Middle frontal gyrus (tissue), 1 donor: ENCODE data around the gene DLST.

Source experiments
- DNase-seq: peaks from one replicate; pipeline ENCODE4 v3.0.0-alpha.2; 2015; ENCODE audit warnings: low spot score; ENCODE audit errors: extremely low spot score

DLST gene

DNA sequence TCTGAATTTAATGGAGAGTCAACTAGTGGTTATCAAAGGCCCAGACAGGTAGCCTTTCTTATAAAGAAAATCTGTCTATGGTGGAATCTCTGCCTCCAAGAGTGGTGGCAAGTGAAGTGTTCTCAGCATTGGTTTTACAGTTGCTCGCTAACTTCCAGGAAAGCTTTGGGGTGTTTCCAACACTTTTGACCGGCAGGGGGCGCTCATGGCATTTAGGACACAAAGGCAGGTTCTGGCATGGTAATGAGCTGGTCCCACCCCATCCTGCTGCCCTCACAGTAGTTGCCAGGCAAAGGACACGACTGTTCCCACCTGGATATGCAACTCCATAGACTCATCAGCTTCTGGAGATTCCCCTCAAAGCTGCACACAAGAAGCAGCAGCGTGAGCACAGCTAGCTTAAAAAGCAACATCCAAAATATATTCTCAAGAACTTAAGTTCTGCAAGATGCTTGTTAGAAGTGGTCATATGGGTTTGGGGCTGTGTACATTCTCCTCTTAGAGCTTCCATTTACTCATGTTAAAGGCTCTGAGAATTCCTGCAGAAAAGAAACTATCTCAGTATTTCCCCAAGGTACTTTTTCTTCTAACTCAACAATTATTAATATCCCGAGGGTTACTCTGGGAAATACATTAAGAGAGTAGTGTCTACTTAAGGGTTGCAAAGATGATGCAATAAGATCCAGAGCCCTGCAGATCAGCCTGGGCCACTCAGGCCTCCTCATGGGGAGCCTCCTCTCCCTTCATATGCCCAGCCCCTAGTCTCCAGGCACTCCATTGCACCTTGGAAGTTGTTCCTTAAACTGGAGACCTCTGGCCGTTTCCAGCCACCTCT is 20.6 kb upstream of the DLST start:
- peak; percentile 68 for DNase-seq

DNA sequence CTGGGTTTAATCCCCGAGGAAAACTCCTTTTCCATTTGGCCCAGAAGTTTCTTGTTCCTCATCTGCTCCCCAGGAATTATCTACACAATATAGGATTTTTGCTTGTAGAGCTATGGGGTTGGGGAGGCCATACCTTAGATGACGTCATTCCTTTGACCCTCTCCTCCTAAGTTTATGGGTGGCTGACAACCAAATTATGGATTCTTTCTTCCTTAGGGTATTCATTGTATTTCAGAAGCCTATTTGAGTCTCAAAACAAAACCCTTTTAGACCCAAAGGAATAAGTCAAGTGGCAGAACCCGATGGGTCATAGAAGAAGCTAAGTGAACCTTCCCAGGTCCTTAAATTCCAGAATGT is 20.0 kb upstream of the DLST start:
- no peak for DNase-seq

DNA sequence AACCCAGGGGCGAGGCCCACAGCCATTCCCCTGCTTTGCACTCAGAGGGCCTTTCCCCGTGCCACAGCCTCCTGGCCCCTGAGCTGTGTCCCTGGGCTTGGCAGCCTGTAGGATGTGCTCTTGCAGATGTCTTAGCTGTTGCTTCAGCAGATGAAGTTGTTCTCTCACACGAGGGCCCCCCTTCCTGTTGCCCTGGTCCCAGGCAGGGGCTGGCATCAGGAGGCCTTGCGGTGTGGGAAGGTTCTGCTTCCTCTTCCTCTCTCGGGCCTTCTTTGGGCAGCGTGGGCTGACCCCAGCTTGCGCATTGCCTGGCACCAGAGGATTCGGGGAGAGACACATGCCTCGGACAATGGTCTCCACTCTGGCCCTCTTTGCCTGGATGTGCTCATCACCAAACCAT is 18.4 kb upstream of the DLST start:
- DNase-seq: no peak

DNA sequence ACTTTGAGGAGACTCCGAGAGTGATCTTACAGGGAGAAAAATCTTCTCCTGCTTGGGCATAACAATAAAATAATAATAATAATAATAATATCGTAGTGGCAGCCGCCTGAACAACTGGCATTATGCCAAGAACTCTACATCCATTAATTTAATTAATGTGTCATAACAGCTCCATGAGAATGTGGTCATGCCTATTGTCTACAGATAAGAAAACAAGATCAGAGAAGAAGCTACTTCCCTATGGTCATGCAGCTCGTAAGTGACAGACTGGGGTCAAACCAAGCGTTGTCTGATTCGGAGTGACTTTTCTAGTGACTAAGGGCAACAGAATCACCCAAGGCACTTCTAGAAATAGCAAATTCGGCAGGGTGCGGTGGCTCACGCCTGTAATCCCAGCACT is 17.5 kb upstream of the DLST start:
- DNase-seq: no peak

DNA sequence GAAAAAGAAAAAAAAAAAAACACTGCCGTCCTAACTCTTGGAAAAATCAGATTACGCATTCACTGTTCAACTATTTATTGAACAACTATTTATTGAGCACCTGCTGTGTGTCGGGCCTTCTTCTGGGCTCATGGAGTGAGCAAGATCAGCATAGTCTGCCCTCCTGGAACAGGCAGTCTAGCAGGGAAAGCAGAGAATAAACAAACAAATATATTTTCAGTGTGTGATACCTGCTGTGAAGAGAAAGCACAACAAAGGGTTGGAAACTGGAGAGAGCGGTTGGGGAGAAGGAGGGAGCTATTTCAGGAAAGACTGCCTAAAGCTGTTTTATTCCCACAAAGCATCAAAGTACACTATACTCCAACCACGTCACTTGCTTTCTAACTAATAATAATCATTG is 16.6 kb upstream of the DLST start:
- no peak for DNase-seq

DNA sequence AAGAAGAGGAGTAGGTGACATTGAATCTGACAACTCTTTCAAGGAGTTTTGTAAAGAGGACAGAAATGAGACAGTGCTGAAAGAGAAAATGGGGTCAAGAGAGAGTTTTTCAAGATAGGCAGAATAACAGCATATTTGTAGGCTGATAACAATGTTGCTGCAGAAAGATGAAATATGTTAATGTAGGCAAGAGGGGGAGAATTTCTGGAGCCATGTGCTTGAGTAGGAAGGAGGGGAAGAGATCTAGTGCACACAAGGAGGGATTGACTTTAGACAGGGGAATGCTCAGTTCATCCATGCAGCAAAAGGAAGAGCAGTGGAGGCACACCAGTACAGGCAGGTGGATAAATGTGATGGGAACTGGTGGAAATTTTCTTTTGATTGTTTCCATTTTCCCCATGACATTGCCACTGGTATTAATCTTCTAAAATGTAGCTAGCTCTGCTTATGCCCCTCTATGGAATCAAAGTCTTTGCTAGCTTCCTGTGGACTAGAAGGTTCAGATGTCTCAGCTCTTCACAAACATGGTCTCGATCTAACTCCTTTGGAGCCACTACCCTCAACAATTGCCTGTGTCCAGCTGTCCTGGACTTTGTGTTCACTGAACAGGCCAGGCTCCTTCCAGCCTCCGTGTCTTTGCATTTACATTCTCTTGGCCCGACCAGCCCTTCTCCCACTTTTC is 14.9 kb upstream of the DLST start:
- DNase-seq: no peak

DNA sequence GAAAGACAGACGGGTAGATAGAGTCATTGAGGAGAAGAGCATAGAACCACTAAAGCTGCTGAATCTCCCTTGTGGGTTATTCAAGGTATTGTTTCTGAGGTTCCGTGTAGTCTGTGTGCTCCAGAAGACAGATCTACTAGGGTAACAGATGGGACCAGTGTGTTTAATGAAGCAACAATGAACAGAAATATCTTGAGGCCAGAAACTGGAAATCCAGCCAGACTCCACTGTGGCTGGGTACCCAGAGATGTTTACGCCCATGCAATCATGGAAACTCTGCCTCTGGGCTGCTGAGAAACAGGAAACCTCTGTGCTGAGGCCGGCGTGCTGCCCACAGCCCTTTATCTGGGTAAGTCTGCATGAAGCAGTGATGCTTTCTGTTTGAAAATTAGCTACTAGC is 14.0 kb upstream of the DLST start:
- DNase-seq: no peak

DNA sequence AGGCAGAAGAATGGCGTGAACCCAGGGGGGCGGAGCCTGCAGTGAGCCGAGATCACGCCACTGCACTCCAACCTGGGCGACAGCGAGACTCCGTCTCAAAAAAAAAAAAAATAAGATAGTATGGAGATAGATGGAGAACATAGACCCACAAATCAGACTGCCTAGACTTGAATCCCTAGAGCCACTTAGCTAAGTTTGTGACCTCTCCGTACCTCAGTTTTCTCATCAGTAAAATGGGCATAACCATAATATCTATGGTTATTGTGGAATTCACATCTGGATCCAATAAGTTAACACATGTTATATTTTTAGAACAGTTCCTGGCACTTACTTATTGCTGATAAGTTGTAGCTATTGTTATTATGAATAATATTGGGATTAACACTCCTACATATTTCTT is 13.0 kb upstream of the DLST start:
- no peak for DNase-seq

DNA sequence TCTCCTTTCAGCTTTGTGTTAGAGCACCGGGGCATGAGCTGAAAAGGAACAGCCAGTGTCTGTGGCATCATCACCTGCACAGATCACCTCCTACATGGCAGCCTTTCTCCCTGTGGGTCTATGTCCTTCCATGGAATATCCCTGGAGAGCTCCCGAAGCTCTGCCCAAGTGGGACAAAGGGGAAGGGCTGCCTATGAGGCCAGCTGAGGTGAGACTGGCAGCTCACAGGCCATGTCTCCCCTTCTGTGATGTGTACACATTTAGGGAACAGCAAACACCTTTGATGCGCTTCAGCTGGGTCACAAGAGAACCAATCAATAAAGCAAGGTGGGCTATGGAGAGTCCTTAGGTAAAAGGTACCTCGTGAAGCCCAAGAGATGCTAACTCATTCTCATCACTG is 9.9 kb upstream of the DLST start:
- DNase-seq: no peak

DNA sequence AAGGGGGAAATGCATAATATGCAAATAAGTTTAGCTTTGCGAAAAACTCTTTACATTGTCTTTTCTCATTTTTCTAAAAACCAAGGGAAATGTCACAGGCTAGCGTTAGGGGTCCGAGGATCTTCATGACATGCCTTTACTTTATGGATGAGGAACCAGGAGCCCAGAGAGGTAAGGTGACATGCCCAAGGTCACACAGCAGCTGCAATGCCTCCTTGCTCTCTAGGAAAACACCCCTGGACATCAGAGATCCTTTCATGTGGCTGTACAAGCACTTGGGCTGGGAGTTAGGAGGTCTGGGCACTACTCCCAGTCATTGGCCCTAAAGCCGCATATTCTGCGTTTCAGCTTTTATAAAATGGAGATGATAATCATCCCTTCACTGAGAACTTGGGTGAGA is 6.5 kb upstream of the DLST start:
- DNase-seq: no peak

DNA sequence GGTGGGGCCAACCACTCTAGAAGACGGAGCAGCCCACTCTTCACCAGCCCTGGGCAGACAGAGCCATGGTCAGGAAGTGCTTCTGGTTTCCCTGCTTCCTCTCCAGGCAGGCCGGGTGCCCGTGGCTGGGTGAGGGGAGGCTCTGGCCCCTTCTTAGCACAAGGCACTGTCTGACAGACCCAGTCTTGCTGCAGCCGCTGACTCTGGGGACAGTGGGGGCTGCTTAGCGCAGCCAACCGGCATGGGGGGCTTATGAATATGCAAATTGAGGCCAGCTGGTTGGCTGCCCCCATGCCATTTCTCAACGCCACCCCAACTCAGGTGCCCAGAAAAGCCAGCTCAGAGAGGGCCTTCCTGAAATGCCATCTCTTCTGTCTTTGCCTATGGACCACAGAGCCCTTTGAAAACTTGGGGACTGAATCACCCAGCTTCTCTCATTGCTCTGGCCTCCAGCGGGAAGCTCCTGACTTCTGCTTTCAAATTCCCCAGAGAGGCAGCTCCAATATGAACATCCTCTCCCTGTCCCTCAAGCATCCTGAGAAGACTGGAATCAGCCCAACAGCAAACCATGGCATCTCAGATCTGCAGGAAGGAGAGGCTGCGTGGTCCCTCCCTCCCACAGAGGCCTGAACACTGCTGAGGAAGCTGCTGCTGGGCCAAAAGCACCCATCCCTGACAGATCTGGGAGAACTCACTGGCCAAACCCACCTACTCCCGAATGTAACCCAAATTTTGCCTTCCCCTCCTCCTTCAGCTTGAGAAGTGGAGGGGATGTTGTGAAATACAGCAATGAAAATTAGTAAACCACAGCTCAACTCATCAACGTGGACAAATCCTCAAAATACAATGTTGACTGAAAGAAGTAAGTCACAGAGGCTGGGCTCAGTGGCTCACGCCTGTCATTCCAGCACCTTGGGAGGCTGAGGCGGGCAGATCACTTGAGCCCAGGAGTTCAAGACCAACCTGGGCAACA is 5.5 kb upstream of the DLST start, which contains the start of gene PROX2:
PROX2 (minus strand) TSS at position 205 of the 973 bp plus-strand sequence. CDS start 12,311 bp downstream, outside the sequence.
- DNase-seq: no peak

DNA sequence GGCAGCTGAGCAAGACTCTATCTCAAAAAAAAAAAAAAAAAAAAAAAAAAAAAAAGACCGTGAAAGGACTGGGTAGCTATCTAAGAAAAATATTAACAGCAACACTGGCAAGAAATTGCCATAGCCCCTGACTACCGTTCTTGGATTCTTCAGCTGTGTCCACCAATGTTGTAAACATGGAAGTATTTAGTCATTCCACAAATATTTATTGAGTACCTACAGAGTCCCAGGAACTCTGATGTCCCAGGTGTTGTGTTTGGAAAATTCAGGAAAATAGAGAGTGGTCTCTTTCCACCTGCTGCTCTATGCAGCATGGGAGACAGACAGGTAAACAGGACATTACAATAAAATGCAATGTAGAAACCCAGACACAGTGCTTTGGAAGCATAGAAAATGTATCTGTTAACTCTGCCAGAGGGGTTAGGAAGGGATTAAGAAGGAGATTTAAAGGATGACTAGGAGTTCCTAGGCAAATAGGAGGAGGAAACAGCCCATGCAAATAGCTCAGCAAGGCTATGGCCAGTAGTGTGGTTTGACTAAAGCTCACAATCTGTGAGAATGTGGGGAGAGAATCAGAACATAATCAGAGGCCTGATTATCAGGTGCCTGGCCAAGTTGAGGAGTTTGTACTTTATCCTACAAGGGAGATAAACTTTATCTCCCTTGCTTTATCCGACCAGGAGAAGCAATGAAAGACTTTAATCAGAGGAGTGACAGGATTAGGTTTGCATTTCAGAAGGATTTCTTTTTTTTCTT is 2.1 kb upstream of the DLST start:
- DNase-seq: no peak

DNA sequence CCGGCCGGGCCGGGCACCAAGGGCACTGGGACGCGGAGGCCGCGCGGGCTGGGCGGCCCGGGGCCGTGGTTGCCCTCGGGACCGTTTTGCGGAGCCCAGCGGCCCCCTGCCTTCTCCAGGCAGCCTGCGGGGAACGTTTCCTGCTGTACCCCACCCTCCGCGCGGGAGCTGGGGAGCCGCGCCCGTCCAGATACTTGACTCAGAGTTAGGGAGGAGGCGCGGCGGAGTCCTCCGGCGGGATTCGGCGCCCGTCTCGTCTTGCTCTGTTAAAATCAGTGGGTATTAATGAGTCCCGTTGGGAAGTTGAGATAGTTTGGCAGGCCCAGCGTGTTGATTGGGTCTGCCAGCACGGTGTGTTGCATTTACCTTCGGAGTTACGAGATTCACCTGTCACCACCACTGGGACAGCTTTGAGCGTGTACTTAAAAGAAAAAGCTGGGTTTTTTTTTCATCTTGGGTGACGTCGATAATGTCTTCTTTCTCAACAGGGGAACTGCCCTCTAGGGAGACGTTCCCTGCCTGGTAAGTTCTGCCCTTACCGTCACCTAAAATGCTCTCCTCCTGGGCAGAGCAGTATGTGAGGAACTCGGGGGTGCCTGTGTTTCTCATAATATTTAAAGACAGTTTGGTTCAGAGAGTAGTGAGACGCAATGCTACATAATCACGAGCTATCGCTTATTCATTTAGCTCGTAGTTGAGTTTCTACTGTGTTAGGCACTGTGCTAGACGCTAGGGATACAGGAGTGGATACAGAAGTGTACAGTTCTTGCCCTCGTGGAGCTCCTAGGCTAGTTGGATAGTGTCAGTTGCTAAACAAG is 596 bp downstream of the DLST start:
- DNase-seq: no peak

DNA sequence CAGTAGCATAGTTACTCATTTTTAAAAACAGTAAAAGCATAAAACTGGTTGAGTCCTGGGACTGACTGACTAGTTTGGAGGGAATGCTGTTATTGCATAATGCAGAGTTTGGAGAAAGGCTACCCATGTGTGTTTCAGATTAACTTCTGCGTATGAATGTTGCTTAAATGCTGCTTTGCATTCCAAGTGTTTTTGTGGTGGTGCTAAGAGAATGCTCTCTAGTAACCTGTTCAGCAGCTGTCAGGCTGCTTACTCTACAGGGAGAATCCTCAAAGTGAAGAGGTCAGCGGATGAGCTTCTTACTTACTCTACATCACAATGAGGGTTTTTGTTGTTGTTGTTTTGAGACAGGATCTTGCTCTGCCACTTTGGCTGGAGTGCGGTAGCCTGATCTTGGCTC is 4.3 kb downstream of the DLST start:
- no peak for DNase-seq

DNA sequence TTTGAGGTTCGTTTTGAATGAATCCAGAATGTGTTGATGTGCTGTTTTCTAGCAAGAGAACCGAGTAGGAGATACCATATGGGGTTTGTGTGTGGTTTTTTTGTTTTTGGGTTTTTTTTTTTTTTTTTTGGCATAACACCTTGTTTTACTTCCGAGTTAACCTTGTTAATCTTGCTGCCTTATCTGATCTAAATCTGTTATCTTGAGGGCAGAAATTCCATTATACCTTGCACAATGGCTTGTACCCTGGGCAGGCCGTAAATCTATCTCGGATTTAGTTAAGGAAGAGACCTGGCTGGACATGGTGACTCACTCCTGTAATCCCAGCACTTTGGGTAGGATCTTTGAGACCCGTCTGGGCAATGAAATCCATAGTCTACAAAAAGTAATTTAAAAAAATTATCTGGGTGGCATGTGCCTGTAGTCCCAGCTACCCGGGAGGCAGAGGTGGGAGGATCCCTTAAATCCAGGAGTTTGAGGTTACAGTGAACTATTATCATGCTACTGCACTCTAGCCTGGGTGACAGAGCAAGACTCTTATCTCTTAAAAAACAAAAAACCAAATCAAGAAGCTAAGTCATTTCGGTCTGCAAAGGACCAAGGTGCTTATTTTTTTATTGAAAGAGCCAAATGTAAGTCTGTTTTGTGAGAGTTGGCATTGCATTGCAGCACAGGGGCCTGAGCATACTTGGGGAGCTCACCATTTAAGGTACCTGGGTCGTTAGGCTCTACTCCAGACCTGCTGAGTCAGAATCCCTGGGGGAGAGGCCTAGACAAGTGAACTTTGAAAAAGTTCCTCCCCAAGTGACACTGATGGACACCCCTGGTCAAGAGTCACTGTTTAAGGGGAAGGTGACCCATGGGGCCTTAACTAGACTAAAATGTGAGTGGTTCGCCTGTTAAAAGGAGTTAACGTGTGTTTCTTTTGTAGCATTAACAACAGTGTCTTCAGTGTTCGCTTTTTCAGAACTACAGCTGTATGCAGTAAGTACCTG is 6.7 kb downstream of the DLST start:
- no peak for DNase-seq

DNA sequence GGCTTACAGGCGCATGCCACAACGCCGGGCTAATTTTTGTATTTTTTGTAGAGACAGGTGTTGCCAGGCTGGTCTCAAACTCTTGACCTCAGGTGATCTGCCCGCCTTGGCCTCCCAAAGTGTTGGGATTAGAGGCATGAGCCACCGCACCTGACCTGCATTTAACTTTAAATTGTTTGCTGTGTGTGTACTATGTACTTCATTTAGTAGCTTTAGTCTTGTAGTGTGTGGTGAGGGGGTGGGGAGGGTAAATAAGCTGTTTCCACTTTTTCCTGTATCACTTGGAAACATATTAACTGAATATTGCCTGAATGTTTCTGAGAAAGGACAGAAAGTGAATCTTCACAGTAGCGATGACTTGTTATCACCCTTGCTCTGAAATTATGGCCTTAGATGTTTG is 8.5 kb downstream of the DLST start:
- DNase-seq: no peak

DNA sequence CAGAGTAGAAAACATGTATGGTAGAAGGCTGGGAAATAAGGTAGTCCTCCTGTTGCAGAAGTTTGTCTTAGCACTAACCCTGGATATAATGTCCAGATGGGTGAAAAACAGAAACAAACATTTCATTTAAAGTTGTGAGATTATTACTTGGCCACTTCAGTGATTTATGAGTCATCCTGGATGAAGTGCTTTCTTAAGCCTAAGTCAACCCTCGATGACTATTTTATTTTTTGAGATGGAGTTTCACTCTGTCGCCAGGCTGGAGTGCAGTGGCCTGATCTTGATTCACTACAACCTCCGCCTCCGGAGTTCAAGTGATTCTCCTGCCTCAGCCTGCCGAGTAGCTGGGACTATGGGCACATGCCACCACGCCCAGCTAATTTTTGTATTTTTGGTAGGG is 10.2 kb downstream of the DLST start:
- no peak for DNase-seq

DNA sequence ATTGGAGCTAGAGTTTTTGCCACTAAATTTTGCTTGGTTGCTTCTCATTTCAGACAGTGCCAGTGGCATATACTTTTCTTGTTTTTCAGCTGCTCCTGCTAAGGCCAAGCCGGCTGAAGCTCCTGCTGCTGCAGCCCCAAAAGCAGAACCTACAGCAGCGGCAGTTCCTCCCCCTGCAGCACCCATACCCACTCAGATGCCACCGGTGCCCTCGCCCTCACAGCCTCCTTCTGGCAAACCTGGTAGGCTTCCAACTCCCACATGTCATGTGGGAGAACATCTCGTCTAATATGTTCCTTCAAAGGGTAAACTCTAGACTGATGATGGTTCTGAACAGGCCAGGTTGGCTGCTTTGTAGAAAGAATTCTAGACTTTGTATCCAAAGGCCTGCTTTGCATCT is 11.0 kb downstream of the DLST start:
- DNase-seq: no peak

DNA sequence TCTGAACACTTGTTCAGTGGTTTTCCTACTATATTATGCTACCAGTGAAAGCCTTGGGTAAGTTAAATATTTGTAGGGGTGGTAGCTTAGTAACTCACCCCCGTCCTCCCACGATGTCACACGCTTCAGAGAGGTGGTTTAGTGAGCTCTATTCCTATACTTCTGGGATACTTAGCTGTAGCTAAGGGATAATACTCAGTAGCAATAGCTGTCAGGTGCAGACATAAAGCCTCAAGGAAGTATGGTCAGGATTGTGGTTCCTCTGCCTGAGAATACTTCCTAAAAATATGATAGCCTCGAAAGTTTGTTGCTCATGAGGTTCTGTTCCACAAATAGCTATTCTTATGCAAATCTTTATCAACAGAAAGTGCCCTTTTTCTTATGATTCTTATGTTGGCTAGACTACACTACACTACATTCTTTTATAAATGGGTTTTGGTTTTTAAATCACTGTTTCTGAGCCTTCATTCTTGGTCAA is 11.9 kb downstream of the DLST start:
- DNase-seq: no peak
